C4-2B (cell line): Measurements from ENCODE around the gene GOLGA6B.
"Not testable (repeated sequence)": the region's sequence is repeated elsewhere in the genome, so short reads cannot be mapped to it uniquely, and the experiment has no call there.

Source experiments
- ZFX ChIP-seq: fragments of 450-650 bp; IDR thresholded peaks from 2 replicates; pipeline ENCODE4 v1.6.1; 2017
- TF ChIP-seq, protein P1 (sequence below): fragments of 450-650 bp; conservative IDR thresholded peaks from 2 replicates; pipeline ENCODE4 v1.5.1; 2017; ENCODE audit warnings: mild to moderate bottlenecking

DNA sequence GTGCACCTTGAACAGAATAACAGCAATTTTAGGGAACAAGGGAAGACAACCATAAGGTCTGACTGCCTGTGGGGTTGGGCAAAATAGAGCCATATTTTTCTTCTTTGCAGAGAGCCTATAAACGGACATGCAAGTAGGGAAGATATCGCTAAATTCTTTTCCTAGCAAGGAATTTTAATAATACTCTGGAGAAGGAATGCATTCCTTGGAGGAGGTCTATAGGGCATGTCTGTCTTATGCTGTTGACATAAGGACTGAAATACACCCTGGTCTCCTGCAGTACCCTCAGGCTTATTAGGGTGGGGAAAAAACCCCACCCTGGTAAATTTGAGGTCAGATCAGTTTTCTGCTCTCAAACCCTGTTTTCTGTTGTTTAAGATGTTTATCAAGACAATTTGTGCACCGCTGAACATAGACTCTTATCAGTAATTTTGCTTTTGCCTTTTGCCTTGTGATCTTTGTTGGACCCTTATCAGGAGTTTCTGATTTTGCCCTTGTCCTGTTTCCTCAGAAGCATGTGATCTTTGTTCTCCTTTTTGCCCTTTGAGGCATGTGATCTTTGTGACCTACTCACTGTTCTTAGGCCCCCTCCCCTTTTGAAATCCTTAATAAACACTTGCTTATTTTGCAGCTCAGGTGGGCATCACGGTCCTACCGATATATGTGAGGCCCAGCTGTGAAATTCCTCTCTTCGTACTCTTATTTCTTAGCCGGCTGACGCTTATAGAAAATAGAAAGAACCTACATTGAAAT is 54.2 kb downstream of the GOLGA6B start:
- TF ChIP-seq, protein P1, sequence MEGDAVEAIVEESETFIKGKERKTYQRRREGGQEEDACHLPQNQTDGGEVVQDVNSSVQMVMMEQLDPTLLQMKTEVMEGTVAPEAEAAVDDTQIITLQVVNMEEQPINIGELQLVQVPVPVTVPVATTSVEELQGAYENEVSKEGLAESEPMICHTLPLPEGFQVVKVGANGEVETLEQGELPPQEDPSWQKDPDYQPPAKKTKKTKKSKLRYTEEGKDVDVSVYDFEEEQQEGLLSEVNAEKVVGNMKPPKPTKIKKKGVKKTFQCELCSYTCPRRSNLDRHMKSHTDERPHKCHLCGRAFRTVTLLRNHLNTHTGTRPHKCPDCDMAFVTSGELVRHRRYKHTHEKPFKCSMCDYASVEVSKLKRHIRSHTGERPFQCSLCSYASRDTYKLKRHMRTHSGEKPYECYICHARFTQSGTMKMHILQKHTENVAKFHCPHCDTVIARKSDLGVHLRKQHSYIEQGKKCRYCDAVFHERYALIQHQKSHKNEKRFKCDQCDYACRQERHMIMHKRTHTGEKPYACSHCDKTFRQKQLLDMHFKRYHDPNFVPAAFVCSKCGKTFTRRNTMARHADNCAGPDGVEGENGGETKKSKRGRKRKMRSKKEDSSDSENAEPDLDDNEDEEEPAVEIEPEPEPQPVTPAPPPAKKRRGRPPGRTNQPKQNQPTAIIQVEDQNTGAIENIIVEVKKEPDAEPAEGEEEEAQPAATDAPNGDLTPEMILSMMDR, result not testable (repeated sequence)
- not testable (repeated sequence) for TF ChIP-seq ZFX
